Mesenchymal stem cell (in vitro differentiated cells and primary cell): ENCODE data around the gene SUGCT.

Source experiments
- DNase-seq: peaks from one replicate; pipeline ENCODE4 v3.0.0-alpha.2; 2013
- H2AFZ ChIP-seq: one replicate; pipeline ENCODE4 v1.6.1; 2013; ENCODE audit warnings: low read depth, mild to moderate bottlenecking, control low read depth, inconsistent platforms, low read length, moderate library complexity
- H2AK5ac ChIP-seq: 2 replicates; pipeline ENCODE4 v1.6.1; 2013; ENCODE audit warnings: low read length, moderate library complexity, mild to moderate bottlenecking, inconsistent platforms; ENCODE audit not compliant: severe bottlenecking
- H2BK120ac ChIP-seq: one replicate; pipeline ENCODE4 v1.6.1; 2013; ENCODE audit warnings: low read depth, mild to moderate bottlenecking, inconsistent platforms, low read length, moderate library complexity
- H2BK12ac ChIP-seq, 2 experiments: one replicate each; pipeline ENCODE4 v1.6.1; 2013; ENCODE audit warnings: inconsistent platforms in 2 of 2, low read length in 2 of 2, mild to moderate bottlenecking in 2 of 2, moderate library complexity in 2 of 2, control low read depth in 1 of 2
- H2BK15ac ChIP-seq: one replicate; pipeline ENCODE4 v1.6.1; 2013; ENCODE audit warnings: mild to moderate bottlenecking, low read depth, inconsistent platforms; ENCODE audit not compliant: poor library complexity, severe bottlenecking
- H2BK5ac ChIP-seq: 2 replicates; pipeline ENCODE4 v1.6.1; 2013; ENCODE audit warnings: low read depth, mild to moderate bottlenecking, low read length, control low read depth, inconsistent platforms; ENCODE audit not compliant: poor library complexity, severe bottlenecking
- H3K14ac ChIP-seq, 2 experiments: one replicate each; pipeline ENCODE4 v1.6.1; 2013; ENCODE audit warnings: inconsistent platforms in 2 of 2, low read length in 2 of 2, control low read depth in 1 of 2, mild to moderate bottlenecking in 1 of 2, moderate library complexity in 1 of 2
- H3K18ac ChIP-seq, 2 experiments: one replicate each; pipeline ENCODE4 v1.6.1; 2013; ENCODE audit warnings: inconsistent platforms in 2 of 2, low read length in 2 of 2, control low read depth in 1 of 2, low read depth in 1 of 2, mild to moderate bottlenecking in 1 of 2
- H3K23ac ChIP-seq, 2 experiments: one replicate each; pipeline ENCODE4 v1.6.1; 2013; ENCODE audit warnings: inconsistent platforms in 2 of 2, low read length in 2 of 2, mild to moderate bottlenecking in 2 of 2, moderate library complexity in 2 of 2, control low read depth in 1 of 2
- H3K27ac ChIP-seq: 2 replicates; pipeline ENCODE4 v1.5.1; 2013; ENCODE audit warnings: mild to moderate bottlenecking, moderate library complexity, low read length, control low read depth, inconsistent platforms; ENCODE audit not compliant: poor library complexity, severe bottlenecking
- H3K27me3 ChIP-seq, 2 experiments: 2 replicates each; pipeline versions ENCODE4 v1.6.1 to v1.7.0; 2013; ENCODE audit warnings: low read length in 2 of 2, mild to moderate bottlenecking in 2 of 2, moderate library complexity in 2 of 2, control low read depth in 1 of 2, inconsistent platforms in 1 of 2; ENCODE audit not compliant: control insufficient read depth in 1 of 2, insufficient read depth in 1 of 2
- H3K36me3 ChIP-seq, 2 experiments: 2 replicates each; pipeline versions ENCODE4 v1.6.1 to v1.7.0; 2013; ENCODE audit warnings: low read length in 2 of 2, control low read depth in 1 of 2, inconsistent platforms in 1 of 2, low read depth in 1 of 2, mild to moderate bottlenecking in 1 of 2; ENCODE audit not compliant: insufficient read depth in 2 of 2, control insufficient read depth in 1 of 2
- H3K4ac ChIP-seq, 2 experiments: one replicate each; pipeline ENCODE4 v1.6.1; 2013; ENCODE audit warnings: inconsistent platforms in 2 of 2, low read length in 2 of 2, mild to moderate bottlenecking in 2 of 2, moderate library complexity in 2 of 2, control low read depth in 1 of 2, low read depth in 1 of 2
- H3K4me1 ChIP-seq: 2 replicates; pipeline ENCODE4 v1.6.1; 2013; ENCODE audit warnings: low read depth, low read length, control low read depth; ENCODE audit not compliant: control insufficient read depth, insufficient read depth
- H3K4me2 ChIP-seq: 2 replicates; pipeline ENCODE4 v1.6.1; 2013; ENCODE audit warnings: low read length, mild to moderate bottlenecking, inconsistent platforms; ENCODE audit not compliant: poor library complexity, severe bottlenecking
- H3K4me3 ChIP-seq, 2 experiments: 2 replicates each; pipeline versions ENCODE4 v1.5.1 to v1.7.0; 2013; ENCODE audit warnings: low read length in 2 of 2, mild to moderate bottlenecking in 2 of 2, control low read depth in 1 of 2, low read depth in 1 of 2; ENCODE audit not compliant: insufficient read depth in 1 of 2
- H3K79me1 ChIP-seq: replicated peaks from 2 replicates; pipeline ENCODE4 v1.6.1; 2013; ENCODE audit warnings: mild to moderate bottlenecking, control low read depth, low read length, inconsistent platforms; ENCODE audit not compliant: poor library complexity, severe bottlenecking
- H3K9ac ChIP-seq: 2 replicates; pipeline ENCODE4 v1.7.0; 2013; ENCODE audit warnings: mild to moderate bottlenecking, low read length, moderate library complexity
- H3K9me3 ChIP-seq: 2 replicates; pipeline ENCODE4 v1.7.0; 2013; ENCODE audit warnings: mild to moderate bottlenecking, low read length; ENCODE audit not compliant: control insufficient read depth
- H4K8ac ChIP-seq: one replicate; pipeline ENCODE4 v1.6.1; 2013; ENCODE audit warnings: inconsistent platforms, mild to moderate bottlenecking, low read length, moderate library complexity
- H4K91ac ChIP-seq: one replicate; pipeline ENCODE4 v1.6.1; 2013; ENCODE audit warnings: mild to moderate bottlenecking, low read length, inconsistent platforms
- WGBS: methylation state at CpG from one replicate; pipeline ENCODE4 v1.1.7; 2013; ENCODE audit warnings: mixed read lengths; 5-methylcytosine and 5-hydroxymethylcytosine counted together

Gene SUGCT

GRCh38 chr7:40775877-40776276, 641.1 kb downstream of the SUGCT start:
- Histone ChIP-seq H4K91ac (no peak overlapping the region), H3K23ac (no peak overlapping the region), H3K4me1 (no peaks in the 10 kb centered on the region), H3K36me3 (no peaks in the 10 kb centered on the region), H3K79me1 (no peaks in the 10 kb centered on the region), H2BK15ac (no peak overlapping the region), H3K18ac (no peak overlapping the region), H4K8ac (no peak overlapping the region), H2AFZ (no peak overlapping the region), H2BK12ac (no peak overlapping the region), H2BK5ac (no peak overlapping the region), H2AK5ac (no peak overlapping the region), H3K27ac (no peak overlapping the region), H3K4me3 (no peak overlapping the region), H3K27me3 (no peaks in the 10 kb centered on the region), H3K4me2 (no peak overlapping the region), H2BK120ac (no peak overlapping the region), H3K4ac (no peak overlapping the region), H3K14ac (no peak overlapping the region), H3K9me3 (no peaks in the 10 kb centered on the region), H3K9ac (no peak overlapping the region)
- 91% methylated on average over 4 of the region's 4 CpGs for WGBS
- DNase-seq, result no peak

GRCh38 chr7:40777730-40778312, 643.0 kb downstream of the SUGCT start:
- Histone ChIP-seq H3K27ac (no peak overlapping the region), H2BK15ac (no peak overlapping the region), H4K8ac (no peak overlapping the region), H3K79me1 (no peaks in the 10 kb centered on the region), H2AFZ (no peak overlapping the region), H2BK120ac (no peak overlapping the region), H3K23ac (no peak overlapping the region), H3K14ac (no peak overlapping the region), H3K4me2 (no peak overlapping the region), H3K36me3 (no peaks in the 10 kb centered on the region), H2AK5ac (no peak overlapping the region), H3K4me1 (no peaks in the 10 kb centered on the region), H2BK5ac (no peak overlapping the region), H3K18ac (peak overlapping the region in 1 of 2 experiments; percentile 29), H4K91ac (no peak overlapping the region), H3K9me3 (no peaks in the 10 kb centered on the region), H3K27me3 (no peaks in the 10 kb centered on the region), H3K4me3 (no peak overlapping the region), H3K9ac (no peak overlapping the region), H3K4ac (peak overlapping the region in 1 of 2 experiments; percentile 13), H2BK12ac (peak overlapping the region in 1 of 2 experiments; percentile 74)
- WGBS, result 82% methylated on average over 4 of the region's 5 CpGs
- DNase-seq, result no peak

DNA sequence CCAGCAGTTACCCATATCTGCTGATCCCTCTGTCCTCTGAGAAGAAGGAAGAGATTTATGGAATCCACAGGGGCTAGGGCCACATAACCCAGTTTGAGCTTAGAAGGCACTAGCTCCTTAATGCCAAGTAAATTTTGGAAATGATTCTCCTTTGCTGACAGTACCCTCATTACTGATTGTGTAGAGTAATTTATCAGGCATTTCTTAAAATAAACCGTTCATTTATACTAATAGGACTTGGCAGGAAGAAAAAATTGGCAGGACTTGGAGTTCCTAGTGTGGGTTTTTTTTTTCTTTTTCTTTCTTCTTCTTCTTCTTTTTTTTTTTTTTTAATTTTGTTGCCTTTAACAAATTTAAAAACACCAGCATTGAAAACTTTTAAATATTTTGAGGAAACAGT, 645.7 kb downstream of the SUGCT start:
- no peak overlapping the region for H3K4ac ChIP-seq
- no peak overlapping the region for H3K18ac ChIP-seq
- H3K27ac ChIP-seq, result no peak overlapping the region
- H3K23ac ChIP-seq, result no peak overlapping the region
- no peak overlapping the region for H3K14ac ChIP-seq
- no peaks in the 10 kb centered on the region for H3K27me3 ChIP-seq
- H2BK15ac ChIP-seq, result no peak overlapping the region
- no peak overlapping the region for H2AFZ ChIP-seq
- H4K8ac ChIP-seq, result no peak overlapping the region
- H3K36me3 ChIP-seq, result no peaks in the 10 kb centered on the region
- no peak overlapping the region for H2BK12ac ChIP-seq
- no peak overlapping the region for H2BK5ac ChIP-seq
- H3K4me2 ChIP-seq, result no peak overlapping the region
- H3K9me3 ChIP-seq, result no peaks in the 10 kb centered on the region
- H4K91ac ChIP-seq, result no peak overlapping the region
- H3K79me1 ChIP-seq, result no peaks in the 10 kb centered on the region
- H2AK5ac ChIP-seq, result no peak overlapping the region
- no CpG with 5 or more reads among the region's 1 CpG for WGBS
- H3K4me1 ChIP-seq, result no peaks in the 10 kb centered on the region
- DNase-seq, result no peak
- no peak overlapping the region for H3K9ac ChIP-seq
- H2BK120ac ChIP-seq, result no peak overlapping the region
- H3K4me3 ChIP-seq, result no peak overlapping the region

DNA sequence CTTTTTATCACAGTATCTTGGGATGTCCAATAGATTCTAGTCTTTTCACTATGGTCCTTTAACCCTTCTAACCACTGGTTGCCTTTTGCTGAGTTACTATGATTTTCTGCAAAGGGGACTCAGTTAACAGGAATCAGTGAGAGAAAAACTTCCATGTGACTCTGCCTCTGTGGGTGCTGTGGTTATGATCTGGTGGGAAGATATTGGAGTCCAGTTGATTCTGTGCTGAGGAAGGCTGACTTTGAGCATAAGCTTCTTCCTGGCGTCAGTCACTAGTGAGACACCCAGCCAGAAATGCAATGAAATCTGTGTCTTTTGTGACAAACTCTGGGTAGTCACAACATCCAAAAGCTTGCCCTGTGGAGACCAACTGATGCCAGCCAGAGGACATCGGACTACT, 648.0 kb downstream of the SUGCT start:
- Histone ChIP-seq H2AK5ac (no peak overlapping the region), H3K14ac (no peak overlapping the region), H3K4ac (no peak overlapping the region), H3K4me3 (no peak overlapping the region), H3K23ac (no peak overlapping the region), H4K8ac (no peak overlapping the region), H3K9ac (no peak overlapping the region), H3K18ac (no peak overlapping the region), H3K79me1 (no peaks in the 10 kb centered on the region), H3K27ac (no peak overlapping the region), H2BK15ac (no peak overlapping the region), H3K27me3 (no peaks in the 10 kb centered on the region), H3K36me3 (no peaks in the 10 kb centered on the region), H4K91ac (no peak overlapping the region), H2AFZ (no peak overlapping the region), H3K4me1 (no peaks in the 10 kb centered on the region), H2BK5ac (no peak overlapping the region), H2BK120ac (no peak overlapping the region), H2BK12ac (no peak overlapping the region), H3K4me2 (no peak overlapping the region), H3K9me3 (no peaks in the 10 kb centered on the region)
- no peak for DNase-seq
- 95% methylated on average over 2 of the region's 2 CpGs for WGBS
